ENCODE measurements around the gene CEBPG.

CEBPG gene

GRCh38 chr19:33395561-33396550 lies 22.3 kb downstream of the CEBPG start:
- no peak for DNase-seq

- no peak for DNase-seq
These were observed 23.4 kb downstream of the CEBPG start for GRCh38 chr19:33396701-33397535.

DNA sequence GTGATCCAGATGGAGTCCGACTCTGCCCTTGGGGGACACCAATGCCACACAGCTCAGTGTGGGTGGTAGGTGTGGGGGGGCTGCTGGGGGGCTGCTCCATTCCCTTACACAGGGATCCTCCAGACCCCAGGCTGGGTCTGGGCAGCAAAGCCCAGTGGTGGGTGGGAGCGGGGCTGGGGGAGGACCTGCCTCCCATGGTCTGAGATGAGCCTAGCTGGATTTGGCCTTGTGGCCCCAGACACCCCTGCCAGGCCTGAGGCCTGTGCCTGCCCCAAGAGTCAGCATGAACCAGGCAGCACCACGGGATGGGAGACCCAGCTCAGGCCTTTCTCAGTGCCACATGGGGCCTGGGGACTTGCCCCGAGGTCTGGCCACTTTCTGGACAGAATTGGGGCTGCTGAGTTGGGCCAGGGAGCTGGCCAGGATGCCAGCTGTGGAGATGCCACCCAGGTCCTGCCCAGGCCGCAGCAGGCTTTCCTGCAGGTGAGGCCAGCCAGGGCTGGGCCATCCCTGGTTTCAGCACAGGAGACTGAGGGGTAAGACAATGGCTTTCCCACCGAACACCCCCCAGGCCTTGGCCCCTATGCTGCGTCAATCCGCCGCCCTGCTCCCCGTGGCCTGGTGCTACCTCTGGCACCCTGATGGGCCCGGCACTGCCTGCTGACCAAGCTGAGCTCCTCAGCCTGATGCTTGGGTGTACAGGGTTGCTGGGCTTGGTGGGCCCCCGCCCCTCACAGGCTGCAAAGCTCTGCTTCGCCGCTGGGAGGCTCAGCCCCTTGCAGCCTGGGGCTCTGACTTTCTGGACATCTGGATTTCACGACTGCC lies 24.2 kb downstream of the CEBPG start:
- no peak for DNase-seq

DNA sequence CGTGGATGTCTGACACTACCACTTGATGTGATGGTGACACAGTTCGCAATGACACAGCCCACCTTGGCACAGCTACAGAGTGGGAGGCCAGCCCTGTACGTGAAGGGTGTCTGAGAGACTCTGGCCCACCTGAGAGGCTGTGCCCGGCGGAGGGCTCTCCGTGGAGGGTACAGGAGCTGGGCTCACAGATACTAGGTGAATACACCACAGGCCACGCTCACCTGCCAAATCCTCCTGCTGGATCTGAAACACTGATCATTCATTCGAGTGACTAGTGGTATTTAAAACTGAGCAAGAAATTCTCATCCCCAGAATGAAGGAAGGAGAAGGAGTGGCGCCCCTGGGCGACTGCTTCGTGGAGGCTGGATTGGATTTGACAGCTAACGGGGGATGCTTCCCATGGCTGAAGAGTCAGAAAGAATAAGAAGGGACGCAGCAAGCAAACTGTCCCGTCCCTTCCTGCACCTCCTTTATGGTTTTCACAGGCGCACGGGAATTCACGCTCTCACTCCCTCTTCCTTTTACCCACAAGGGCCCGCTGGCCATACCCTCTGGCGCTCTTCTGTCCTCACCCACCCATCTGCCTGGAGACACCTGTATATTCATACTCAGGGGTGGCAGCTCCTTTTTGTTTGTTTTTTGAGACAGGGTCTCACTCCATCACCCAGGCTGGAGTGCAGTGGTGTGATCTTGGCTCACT lies 25.0 kb downstream of the CEBPG start:
- DNase-seq = no peak

DNA sequence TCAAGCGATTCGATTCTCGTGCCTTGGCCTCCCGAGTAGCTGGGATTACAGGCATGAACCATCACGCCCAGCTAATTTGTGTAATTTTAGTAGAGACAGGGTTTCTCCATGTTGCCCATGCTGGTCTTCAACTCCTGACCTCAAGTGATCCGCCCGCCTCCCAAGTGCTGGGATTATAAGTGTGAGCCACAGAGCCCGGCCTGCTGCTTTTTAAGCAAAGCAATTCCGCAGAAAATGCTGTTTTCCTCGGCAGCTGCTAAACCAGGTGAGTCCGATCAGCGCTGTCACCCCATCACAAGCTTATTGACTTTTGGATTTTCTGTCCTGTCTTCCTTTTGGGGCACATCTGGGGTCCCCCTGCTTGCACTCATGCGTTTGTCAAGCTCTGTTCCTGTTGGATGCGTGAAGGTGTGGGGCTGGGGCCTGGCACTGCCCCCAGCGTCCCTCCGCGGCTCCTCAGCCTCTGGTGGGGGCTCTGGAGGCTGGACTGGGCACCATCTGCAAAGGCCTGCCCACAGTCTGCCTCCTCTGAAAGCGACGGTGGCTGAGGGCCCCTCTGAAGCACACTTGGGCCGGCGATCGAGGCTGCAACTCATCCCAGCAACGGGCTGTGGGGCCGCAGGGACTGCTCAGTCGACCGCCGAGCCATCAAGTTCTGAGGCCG lies 25.7 kb downstream of the CEBPG start:
- DNase-seq = no peak

DNA sequence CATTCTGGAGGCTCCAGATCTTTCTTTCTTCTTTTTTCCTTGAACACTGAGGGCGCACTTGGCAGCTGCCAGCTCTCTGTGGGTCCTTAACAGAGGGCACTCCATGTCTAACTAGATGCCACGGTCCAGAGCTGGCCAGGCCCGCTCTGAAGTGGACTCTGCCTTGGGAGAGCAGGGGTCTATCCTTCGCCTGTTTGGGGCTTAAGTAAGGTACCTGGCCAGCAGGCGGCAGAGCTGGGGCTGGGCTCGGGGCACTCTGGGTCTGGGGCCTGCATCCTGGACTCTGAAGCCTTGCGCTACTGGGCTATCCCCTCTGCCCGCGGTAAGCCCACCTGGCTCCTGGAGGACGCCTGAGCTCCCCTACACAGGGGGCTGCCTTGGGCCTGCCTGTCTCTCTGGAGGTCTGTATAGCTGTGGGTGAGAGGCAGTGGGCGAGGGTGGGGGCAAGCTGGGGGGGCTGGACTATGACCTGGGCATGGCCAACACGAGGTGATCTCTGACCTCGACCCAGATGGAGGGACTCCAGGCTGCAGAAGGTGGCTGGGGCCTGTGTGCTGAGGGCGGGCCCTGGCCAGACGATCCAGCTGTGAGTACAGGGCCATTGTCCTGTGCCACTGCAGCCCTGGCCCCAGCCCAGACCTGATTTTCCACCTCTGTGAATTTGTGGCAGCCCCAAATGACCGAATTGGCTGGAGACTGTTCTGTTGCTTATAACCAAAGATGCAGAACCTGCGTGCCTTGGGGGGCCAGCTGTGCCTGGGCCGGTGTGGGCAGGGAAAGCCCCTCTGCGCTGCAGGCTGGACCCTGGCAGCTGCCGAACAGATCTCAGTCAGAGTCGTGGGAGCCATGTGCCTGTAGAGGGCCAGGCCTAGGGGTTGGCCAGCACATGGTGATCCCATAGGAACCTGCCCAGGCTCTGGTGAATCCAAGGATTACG lies 26.5 kb downstream of the CEBPG start:
- no peak for DNase-seq

GRCh38 chr19:33400856-33401682 lies 27.6 kb downstream of the CEBPG start:
- DNase-seq = no peak

DNA sequence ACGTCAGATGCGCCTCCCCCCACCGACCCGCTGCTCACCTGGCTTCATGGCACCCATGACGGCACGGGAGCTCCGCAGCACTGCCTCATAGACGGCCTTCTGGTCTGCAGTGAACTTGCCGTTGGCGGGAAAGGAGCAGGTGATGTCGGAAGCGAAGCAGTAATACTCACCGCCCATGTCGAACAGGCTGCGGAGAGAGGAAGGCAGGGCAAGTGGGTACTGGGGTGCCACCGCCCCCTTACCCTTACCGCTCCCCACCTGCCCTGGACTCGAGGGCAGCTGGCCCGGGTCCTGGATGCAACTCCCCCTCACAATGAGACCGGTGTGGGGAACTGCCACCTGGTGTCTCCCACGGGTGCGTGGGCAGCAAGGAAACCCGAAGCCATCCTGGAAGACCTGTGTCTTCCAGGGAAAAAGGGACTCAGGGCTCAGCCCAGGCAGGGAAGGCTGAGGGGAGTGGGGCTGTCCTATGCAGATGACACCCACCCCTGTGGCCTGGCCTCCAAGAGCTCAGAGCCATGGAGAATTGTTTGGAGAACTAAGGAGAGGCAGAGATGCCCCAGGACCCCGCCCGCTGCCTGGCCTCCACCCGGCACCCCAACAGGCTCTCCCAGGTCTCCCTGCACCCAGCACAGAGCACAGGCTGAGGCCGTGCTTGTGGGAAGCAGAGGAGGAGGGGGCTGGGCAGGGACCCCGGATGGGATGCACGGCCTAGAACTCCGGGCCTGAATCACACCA lies 28.3 kb downstream of the CEBPG start:
- no peak for DNase-seq

- no peak for DNase-seq
These were observed 29.1 kb downstream of the CEBPG start for GRCh38 chr19:33402421-33403220.

- no peak for DNase-seq
These were observed 29.9 kb downstream of the CEBPG start for GRCh38 chr19:33403221-33403972.

- DNase-seq = no peak
These were observed 30.4 kb downstream of the CEBPG start for GRCh38 chr19:33403973-33404304.

GRCh38 chr19:33404506-33405253 lies 31.2 kb downstream of the CEBPG start:
- DNase-seq = no peak

- no peak for DNase-seq
These were observed 31.7 kb downstream of the CEBPG start for GRCh38 chr19:33405254-33405552.

- no peak for DNase-seq
These were observed 32.3 kb downstream of the CEBPG start for GRCh38 chr19:33405553-33406461.

GRCh38 chr19:33406521-33407139 lies 33.1 kb downstream of the CEBPG start:
- peak; percentile 70 for DNase-seq
